ENCODE measurements around the gene FUT3.
"Not testable (repeated sequence)": the region's sequence is repeated elsewhere in the genome, so short reads cannot be mapped to it uniquely, and the experiment has no call there.

Gene FUT3

DNA sequence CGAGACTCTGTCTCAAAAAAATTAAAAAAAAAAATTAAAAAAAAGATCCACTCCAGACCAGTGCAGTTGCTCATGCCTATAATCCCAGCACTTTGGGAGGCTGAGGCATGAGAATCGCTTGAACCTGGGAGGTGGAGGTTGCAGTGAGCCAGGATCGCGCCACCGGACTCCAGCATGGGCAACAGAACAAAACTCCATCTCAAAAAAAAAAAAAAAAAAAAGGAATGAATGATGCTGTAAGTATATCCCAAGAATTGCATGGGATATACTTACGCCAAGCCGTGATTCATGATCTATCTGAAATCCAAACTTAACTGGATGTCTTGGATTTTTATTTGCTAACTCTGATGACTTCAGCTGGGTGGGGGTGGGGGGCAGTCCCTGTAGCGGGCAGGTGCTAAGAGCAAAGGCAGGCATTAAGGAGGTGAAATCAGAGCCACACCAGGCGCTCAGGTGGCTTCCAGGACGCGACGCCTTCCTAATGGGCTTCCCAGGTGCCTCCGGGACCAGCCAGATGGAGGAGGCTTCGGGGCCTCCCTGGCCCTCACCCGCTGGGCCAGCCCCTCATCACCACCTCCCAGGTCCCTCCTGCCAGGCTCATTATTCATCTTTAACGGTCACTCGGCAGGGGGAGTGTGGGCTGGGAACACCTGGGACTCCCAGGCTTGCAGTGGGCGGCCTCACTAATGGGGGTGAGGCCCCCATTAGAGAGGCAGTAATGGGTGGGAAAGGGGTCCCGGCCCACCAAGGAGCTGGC lies 30.5 kb upstream of the FUT3 start:
- Histone ChIP-seq H3K9me3 (ENCODE audit: control insufficient read depth, low read length) (no peaks in the 10 kb centered on the region), H3K4me1 (ENCODE audit: control insufficient read depth, insufficient read depth, low read length, poor library complexity, severe bottlenecking) (peaks cover 8% of the 10 kb centered on the region), H3K4me3 (ENCODE audit: extremely low read depth, insufficient read depth, low read length, poor library complexity, severe bottlenecking) (no peak overlapping the region), H3K36me3 (ENCODE audit: control insufficient read depth, insufficient read depth, low read length) (no peaks in the 10 kb centered on the region), H3K27ac (ENCODE audit: low read depth, low read length, severe bottlenecking) (no peak overlapping the region)
- 78 to 83% methylated on average over 10 to 11 of the region's 19 CpGs for WGBS, 2 experiments (ENCODE audit: insufficient coverage in 2 of 2)

DNA sequence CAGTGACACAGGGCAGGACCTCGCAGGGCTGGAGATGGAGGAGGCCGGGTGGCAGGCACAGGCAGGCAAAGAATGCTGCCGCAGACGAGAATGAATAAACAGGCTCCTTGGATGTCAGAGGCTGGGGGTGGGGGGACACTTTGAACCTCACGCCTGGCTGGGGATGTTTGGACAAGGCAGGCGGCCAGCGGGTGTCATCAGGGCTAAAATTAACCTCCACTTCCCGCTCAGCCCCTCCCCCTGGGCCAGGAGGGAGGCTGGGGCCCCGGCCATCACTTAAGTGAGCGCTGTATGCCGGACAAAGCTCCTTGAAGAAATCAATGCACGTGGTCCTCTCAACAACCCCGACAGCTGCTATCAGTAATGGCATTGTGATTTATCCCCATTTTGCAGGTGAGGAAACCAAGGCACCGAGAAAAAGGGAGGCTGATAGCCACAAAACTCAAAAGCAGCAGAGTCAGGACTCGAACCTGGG lies 29.4 kb upstream of the FUT3 start:
- Histone ChIP-seq H3K36me3 (ENCODE audit: control insufficient read depth, insufficient read depth, low read length) (no peaks in the 10 kb centered on the region), H3K4me1 (ENCODE audit: control insufficient read depth, insufficient read depth, low read length, poor library complexity, severe bottlenecking) (peaks cover 8% of the 10 kb centered on the region), H3K4me3 (ENCODE audit: extremely low read depth, insufficient read depth, low read length, poor library complexity, severe bottlenecking) (no peak overlapping the region), H3K27ac (ENCODE audit: low read depth, low read length, severe bottlenecking) (no peak overlapping the region), H3K9me3 (ENCODE audit: control insufficient read depth, low read length) (no peaks in the 10 kb centered on the region)
- 25 to 33% methylated on average over 10 to 15 of the region's 15 CpGs for WGBS, 2 experiments (ENCODE audit: insufficient coverage in 2 of 2)

DNA sequence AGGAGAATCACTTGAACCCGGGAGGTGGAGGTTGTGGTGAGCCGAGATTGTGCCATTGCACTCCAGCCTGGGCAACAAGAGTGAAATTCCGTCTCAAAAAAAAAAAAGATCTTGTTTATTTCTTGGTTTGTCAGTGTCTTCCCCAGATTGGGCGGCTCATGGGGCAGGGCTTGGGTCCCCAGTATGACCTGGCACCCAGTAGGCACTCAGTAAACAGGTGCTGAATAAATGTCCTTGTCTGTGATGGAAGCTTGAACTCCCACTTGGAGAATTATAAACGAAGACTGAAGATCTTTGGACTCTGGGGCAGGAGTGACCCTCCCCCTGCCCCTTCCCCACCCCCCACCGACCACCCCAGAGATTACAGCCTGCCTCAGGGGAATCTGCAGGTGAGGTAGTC lies 28.9 kb upstream of the FUT3 start:
- no peaks in the 10 kb centered on the region for H3K36me3 ChIP-seq (ENCODE audit: control insufficient read depth, insufficient read depth, low read length)
- H3K4me1 ChIP-seq (ENCODE audit: control insufficient read depth, insufficient read depth, low read length, poor library complexity, severe bottlenecking): peaks cover 8% of the 10 kb centered on the region
- 69 to 72% methylated on average over 3 to 4 of the region's 6 CpGs for WGBS, 2 experiments (ENCODE audit: insufficient coverage in 2 of 2)
- no peaks in the 10 kb centered on the region for H3K9me3 ChIP-seq (ENCODE audit: control insufficient read depth, low read length)
- H3K4me3 ChIP-seq (ENCODE audit: extremely low read depth, insufficient read depth, low read length, poor library complexity, severe bottlenecking): no peak overlapping the region
- no peak overlapping the region for H3K27ac ChIP-seq (ENCODE audit: low read depth, low read length, severe bottlenecking)

DNA sequence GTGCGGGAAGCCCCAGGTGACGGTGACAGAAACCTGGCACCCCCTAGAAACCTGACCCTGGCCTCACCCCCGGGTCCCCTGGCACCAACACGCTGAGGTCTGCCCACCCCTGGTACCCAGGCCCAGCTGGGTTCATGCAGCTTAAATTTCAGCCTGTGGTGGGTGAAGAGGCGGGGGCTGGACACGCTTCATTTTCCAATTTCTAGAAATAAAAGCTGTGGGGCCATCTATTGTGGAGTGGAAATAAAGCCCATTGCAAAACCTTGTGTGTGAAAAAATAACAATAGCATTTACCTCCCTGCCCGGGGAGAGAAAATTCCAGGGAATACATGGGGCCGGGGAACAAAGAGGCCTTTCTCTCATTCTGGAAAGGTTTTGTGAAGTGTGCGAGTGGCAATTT lies 26.6 kb upstream of the FUT3 start:
- no peak overlapping the region for H3K4me3 ChIP-seq (ENCODE audit: extremely low read depth, insufficient read depth, low read length, poor library complexity, severe bottlenecking)
- H3K36me3 ChIP-seq (ENCODE audit: control insufficient read depth, insufficient read depth, low read length): no peaks in the 10 kb centered on the region
- no peak overlapping the region for H3K27ac ChIP-seq (ENCODE audit: low read depth, low read length, severe bottlenecking)
- H3K4me1 ChIP-seq (ENCODE audit: control insufficient read depth, insufficient read depth, low read length, poor library complexity, severe bottlenecking): peaks cover 8% of the 10 kb centered on the region
- no peaks in the 10 kb centered on the region for H3K9me3 ChIP-seq (ENCODE audit: control insufficient read depth, low read length)
- WGBS, 2 experiments (ENCODE audit: insufficient coverage in 2 of 2): 87 to 100% methylated on average over 4 to 5 of the region's 9 CpGs

DNA sequence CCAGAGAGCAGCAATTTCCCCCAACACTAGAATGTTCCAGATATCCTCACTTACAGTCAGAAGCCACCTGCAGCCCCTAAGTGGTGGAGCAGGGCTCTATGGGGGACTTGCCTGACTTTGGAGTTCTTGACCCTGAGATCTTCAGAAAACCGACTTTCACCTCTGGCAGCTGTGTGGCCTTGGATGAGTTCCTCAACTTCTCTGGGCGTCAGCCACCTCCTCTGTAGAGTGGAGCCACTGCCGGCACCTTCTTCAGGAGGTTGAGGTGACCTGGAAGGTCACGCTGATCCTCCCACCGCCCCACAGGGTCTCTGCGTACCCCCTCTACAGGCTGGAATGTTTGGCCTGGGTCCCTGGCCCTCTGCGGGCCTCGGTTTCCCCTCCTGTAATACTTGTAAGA lies 26.2 kb upstream of the FUT3 start:
- no peak overlapping the region for H3K27ac ChIP-seq (ENCODE audit: low read depth, low read length, severe bottlenecking)
- WGBS, 2 experiments (ENCODE audit: insufficient coverage in 2 of 2): 87 to 92% methylated on average over 4 to 8 of the region's 8 CpGs
- H3K4me1 ChIP-seq (ENCODE audit: control insufficient read depth, insufficient read depth, low read length, poor library complexity, severe bottlenecking): peaks cover 8% of the 10 kb centered on the region
- H3K9me3 ChIP-seq (ENCODE audit: control insufficient read depth, low read length): no peaks in the 10 kb centered on the region
- no peak overlapping the region for H3K4me3 ChIP-seq (ENCODE audit: extremely low read depth, insufficient read depth, low read length, poor library complexity, severe bottlenecking)
- no peaks in the 10 kb centered on the region for H3K36me3 ChIP-seq (ENCODE audit: control insufficient read depth, insufficient read depth, low read length)

DNA sequence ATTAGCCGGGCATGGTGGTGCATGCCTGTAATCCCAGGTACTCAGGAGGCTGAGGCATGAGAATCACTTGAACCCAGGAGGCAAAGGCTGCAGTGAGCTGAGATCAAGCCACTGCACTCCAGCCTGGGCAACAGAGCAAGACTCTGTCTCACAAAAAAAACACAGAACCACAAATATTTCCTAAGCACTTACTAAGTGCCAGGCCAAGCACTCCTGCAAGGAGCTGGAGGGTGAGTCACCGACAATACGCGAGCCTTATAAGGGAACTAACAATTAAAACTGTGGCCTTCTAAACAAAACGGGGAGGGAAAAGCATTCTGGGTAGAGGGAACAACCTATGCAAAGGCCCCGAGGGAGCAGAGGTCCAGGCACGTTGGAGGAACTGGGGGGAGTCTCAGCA lies 23.2 kb upstream of the FUT3 start:
- not testable (repeated sequence) for H3K27ac ChIP-seq (ENCODE audit: low read depth, low read length, severe bottlenecking); H3K9me3 ChIP-seq (ENCODE audit: control insufficient read depth, low read length); H3K36me3 ChIP-seq (ENCODE audit: control insufficient read depth, insufficient read depth, low read length); H3K4me3 ChIP-seq (ENCODE audit: extremely low read depth, insufficient read depth, low read length, poor library complexity, severe bottlenecking); H3K4me1 ChIP-seq (ENCODE audit: control insufficient read depth, insufficient read depth, low read length, poor library complexity, severe bottlenecking)
- WGBS, 2 experiments (ENCODE audit: insufficient coverage in 2 of 2): 95 to 96% methylated on average over 6 of the region's 7 CpGs

DNA sequence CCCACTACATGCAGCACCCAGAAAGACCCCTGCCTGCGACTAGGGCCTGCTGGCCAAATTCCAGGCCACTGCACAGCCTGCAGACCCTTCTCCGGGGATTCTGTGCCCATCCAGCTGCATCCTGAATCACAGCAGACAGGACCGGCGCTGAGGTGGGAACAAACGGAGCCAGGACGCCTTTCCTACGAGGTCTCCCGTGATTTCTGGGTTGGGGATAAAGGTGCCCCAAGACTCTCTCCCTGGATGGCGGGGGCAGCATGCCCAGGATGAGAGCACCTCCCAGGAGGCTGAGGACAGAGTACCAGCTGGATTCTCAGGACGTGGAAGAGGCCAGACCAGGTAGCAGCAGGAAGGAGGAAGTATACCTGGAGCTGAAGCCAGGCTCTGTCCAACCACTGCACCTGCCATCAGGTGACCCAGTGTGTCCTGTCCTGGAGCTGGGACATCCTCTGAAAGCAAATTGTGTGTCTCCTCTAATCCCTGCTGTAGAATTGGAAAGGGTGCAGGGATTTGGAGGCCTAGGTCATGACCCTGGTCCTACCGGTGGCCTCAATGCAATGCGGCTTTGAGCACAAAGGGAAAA lies 22.5 kb upstream of the FUT3 start:
- Histone ChIP-seq H3K27ac (ENCODE audit: low read depth, low read length, severe bottlenecking) (no peak overlapping the region), H3K4me3 (ENCODE audit: extremely low read depth, insufficient read depth, low read length, poor library complexity, severe bottlenecking) (no peak overlapping the region), H3K9me3 (ENCODE audit: control insufficient read depth, low read length) (no peaks in the 10 kb centered on the region), H3K36me3 (ENCODE audit: control insufficient read depth, insufficient read depth, low read length) (no peaks in the 10 kb centered on the region), H3K4me1 (ENCODE audit: control insufficient read depth, insufficient read depth, low read length, poor library complexity, severe bottlenecking) (no peaks in the 10 kb centered on the region)
- WGBS, 2 experiments (ENCODE audit: insufficient coverage in 2 of 2): 90 to 97% methylated on average over 11 to 12 of the region's 12 CpGs

DNA sequence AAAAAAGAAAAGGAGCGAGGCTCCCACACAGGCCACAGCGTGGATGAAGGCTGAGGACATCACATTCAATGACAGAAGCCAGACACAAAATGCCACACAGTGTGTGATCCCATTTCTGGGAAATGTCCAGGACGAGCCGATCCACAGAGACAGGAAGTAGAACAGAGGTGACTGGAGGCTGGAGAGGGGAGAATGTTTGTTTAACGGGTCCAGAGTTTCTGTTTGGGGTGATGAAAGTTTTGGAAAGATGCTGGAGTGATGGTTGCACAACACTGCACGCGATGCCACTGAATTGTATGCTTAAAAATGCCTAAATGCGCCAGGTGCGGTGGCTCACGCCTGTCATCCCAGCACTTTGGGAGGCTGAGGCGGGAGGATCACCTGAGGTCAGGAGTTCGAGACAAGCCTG lies 19.7 kb upstream of the FUT3 start:
- Histone ChIP-seq H3K27ac (ENCODE audit: low read depth, low read length, severe bottlenecking) (no peak overlapping the region), H3K36me3 (ENCODE audit: control insufficient read depth, insufficient read depth, low read length) (no peaks in the 10 kb centered on the region), H3K4me1 (ENCODE audit: control insufficient read depth, insufficient read depth, low read length, poor library complexity, severe bottlenecking) (no peaks in the 10 kb centered on the region), H3K9me3 (ENCODE audit: control insufficient read depth, low read length) (no peaks in the 10 kb centered on the region), H3K4me3 (ENCODE audit: extremely low read depth, insufficient read depth, low read length, poor library complexity, severe bottlenecking) (no peak overlapping the region)
- WGBS, 2 experiments (ENCODE audit: insufficient coverage in 2 of 2): 88 to 94% methylated on average over 10 to 12 of the region's 12 CpGs

DNA sequence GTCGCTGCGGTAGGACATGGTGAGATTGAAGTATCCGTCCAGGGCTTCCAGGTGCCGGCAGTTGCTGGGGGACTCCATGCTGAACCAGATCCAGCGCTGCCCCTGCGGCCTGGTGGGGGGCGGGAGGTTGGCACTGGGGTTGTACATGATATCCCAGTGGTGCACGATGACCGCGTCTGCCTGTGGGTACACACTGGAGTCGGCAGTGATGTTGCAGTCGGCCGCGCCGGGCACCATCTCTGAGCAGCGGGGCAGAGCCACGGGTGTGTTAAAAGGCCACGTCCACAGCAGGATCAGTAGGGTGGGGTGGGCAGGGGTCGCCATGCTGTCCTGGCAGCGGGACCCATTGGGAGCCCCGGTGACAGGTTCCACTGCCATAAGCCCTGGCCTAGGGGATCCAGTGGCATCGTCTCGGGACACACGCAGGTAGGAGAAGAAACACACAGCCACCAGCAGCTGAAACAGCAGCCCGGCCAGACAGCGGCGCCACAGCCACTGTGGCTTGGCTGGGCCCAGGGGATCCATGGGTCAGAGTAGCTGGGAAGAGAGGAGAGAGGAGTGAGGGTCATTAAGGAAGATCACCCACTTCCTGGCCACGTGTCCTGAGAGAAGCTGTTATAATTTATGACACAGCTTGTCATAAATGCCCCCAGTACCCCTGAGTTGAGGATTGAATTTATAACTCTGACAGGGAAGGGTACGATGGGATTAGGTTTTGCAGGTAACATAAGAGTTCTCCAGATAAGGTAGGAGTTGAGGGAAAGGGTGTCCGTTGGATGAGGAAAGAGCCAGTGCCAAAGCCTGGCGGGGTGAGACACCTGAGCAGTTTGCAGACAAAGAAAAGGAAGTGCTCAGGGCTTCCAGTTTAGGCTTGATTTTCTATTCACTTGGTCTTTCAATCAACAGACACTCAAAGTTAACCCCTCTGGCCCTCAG lies 16.2 kb upstream of the FUT3 start:
- 88 to 91% methylated on average over 29 of the region's 31 CpGs for WGBS, 2 experiments (ENCODE audit: insufficient coverage in 2 of 2)
- H3K36me3 ChIP-seq (ENCODE audit: control insufficient read depth, insufficient read depth, low read length): no peaks in the 10 kb centered on the region
- no peak overlapping the region for H3K27ac ChIP-seq (ENCODE audit: low read depth, low read length, severe bottlenecking)
- H3K4me3 ChIP-seq (ENCODE audit: extremely low read depth, insufficient read depth, low read length, poor library complexity, severe bottlenecking): no peak overlapping the region
- H3K9me3 ChIP-seq (ENCODE audit: control insufficient read depth, low read length): no peaks in the 10 kb centered on the region
- no peaks in the 10 kb centered on the region for H3K4me1 ChIP-seq (ENCODE audit: control insufficient read depth, insufficient read depth, low read length, poor library complexity, severe bottlenecking)

DNA sequence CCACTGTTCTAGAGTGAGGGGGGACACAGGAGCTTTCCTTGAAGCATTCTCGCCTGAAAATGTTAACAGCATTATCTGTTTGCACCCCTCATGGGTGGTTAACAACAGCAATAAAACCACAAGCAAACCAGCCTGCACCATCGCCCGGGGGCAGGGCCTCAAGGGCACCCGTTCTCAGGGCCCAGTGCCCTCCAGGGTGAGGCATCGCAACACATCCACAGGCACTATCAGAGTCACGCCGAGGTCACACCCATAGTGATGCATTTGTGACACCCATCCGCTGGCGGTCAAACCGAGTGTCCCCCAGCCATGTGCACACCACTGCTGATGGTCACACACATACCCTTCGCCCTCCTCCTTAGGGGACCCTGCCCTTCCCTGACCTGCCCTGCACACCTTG lies 14.5 kb upstream of the FUT3 start:
- WGBS, 2 experiments (ENCODE audit: insufficient coverage in 2 of 2): 89 to 95% methylated on average over 10 to 11 of the region's 11 CpGs
- no peaks in the 10 kb centered on the region for H3K36me3 ChIP-seq (ENCODE audit: control insufficient read depth, insufficient read depth, low read length)
- H3K4me3 ChIP-seq (ENCODE audit: extremely low read depth, insufficient read depth, low read length, poor library complexity, severe bottlenecking): no peak overlapping the region
- no peaks in the 10 kb centered on the region for H3K4me1 ChIP-seq (ENCODE audit: control insufficient read depth, insufficient read depth, low read length, poor library complexity, severe bottlenecking)
- no peaks in the 10 kb centered on the region for H3K9me3 ChIP-seq (ENCODE audit: control insufficient read depth, low read length)
- H3K27ac ChIP-seq (ENCODE audit: low read depth, low read length, severe bottlenecking): no peak overlapping the region

Measured in mesodermal cell (in vitro differentiated cells).